HG03045 (cell line): ENCODE results near the gene AZU1.

Experiments used
- ATAC-seq: cut with Tn5 transposase; IDR thresholded peaks from one replicate; pipeline ENCODE4 v1.9.1; 2021; ENCODE audit warnings: mild to moderate bottlenecking, moderate library complexity; ENCODE audit not compliant: unreplicated experiment

The AZU1 gene

DNA sequence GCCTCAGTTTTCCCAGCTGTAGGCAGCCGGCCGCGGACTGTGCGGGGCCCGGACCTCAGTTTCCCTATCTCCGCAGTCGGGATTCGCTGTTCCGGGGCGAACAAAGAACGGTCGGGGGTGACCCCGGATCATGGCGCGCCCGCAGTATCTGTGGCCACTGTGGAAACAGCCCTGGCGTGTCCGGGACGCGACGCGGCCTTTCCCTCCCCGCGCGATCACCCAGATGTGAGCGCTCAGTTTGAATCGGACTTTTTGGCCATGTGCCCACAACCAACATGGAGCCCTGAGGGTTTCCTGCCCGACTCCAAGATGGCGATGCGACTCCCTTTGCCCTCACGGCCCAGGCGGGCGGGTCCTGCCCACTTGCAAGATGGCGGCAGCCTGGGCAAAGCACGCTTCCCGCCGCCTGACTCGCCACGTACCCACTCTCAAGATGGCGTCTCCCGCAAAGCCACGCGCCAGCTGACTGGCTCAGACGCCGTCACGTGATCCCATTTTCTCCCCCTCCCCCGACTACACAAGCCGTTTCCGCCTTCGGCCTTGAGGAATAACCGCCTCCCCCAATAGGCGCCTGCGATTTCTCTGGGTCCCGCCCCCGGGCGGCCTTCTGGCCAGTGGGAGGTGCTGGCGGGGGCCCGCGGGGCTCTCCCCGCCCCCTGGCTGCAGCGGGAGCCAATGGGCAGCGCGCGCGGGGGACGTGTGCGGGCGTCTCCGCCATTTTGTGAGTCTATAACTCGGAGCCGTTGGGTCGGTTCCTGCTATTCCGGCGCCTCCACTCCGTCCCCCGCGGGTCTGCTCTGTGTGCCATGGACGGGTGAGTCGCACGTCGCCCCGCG lies 30.7 kb upstream of the AZU1 start, which contains the start of gene PTBP1:
Gene PTBP1 (plus strand): TSS at position 761 of the 836 bp plus-strand sequence. CDS start 46 bp downstream, at position 807.
- ATAC-seq: peak; percentile 78

DNA sequence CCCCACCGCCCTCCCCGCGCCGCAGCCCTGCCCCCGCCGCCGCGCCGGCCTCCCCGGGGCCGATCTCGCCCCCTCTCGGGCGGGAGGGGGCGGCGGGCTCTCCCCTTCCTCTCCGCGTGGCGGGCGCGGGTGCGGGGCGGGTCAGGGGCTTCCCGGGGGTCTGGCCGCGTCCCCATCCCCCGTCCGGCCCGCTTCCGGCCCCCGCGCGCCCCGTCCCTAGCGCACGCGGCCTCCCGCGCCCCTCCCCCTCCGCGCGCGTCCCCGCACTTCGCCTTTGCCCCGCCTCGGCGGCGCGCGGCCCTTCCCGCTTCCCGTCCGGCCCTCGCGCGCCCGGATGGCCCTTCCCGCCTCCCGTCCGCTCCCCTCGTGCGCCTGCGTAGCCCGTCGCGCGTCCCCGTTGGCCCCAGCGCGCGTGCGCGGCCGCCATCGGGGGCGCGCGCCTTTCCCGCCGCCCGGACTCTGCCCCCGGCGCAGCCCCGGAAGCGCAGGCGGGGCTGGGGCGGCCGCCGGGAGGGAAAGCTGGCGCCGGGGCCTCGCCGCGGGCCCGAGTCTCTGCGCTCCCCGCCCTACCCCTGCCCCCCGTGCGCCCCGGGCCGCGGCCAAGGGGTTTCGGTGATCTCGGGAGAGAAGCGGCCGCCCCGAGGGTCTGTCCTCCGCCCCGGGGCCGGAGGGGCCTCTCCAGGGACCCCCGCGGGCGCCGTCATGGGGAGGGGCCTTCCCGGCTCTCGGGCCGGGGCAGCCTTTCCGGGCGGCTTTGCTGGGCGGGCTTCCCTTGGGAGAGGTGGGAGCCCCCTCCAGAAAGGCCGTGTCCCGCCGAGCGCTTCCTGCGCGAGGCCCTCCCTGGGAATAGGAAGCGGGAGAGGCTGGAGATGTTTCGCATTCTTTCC lies 29.9 kb upstream of the AZU1 start:
- ATAC-seq: peak; percentile 42

- ATAC-seq: no peak
These were observed 29.1 kb upstream of the AZU1 start for GRCh38 chr19:798415-799075.

GRCh38 chr19:799076-799881 lies 28.4 kb upstream of the AZU1 start:
- no peak for ATAC-seq

DNA sequence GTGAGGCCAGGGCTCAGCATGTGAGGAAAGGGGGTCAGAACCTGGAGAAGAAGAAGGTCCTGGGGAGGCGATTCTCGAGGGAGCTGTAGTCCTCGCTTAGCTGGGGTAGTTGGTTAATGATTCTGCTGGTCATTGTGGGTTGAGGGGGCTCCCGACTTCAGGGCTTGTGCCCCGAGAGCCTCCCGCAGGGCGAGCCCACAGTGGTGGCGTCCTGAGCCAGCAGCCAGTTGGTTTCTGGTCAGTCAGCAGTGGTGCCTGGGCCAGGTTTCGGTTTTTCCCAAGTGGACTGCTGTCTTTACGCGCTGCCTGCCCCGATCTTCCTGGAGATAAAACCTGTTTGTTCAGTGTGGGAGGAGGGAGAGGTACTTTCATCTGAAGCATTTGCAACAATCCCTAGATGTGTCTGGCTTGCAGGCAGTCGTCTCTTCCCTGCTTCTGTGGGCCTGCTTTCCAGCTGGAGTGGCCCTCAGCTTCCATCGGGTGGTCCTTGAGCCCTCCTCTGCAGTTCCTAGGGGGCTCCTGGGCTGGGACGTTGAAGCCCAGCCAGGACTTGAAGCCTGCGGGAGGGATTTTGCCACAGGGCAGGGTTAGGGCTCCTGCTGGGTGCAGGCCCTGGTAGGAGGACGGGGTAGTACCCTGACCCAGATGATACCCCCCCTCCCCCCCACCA lies 27.1 kb upstream of the AZU1 start:
- no peak for ATAC-seq

DNA sequence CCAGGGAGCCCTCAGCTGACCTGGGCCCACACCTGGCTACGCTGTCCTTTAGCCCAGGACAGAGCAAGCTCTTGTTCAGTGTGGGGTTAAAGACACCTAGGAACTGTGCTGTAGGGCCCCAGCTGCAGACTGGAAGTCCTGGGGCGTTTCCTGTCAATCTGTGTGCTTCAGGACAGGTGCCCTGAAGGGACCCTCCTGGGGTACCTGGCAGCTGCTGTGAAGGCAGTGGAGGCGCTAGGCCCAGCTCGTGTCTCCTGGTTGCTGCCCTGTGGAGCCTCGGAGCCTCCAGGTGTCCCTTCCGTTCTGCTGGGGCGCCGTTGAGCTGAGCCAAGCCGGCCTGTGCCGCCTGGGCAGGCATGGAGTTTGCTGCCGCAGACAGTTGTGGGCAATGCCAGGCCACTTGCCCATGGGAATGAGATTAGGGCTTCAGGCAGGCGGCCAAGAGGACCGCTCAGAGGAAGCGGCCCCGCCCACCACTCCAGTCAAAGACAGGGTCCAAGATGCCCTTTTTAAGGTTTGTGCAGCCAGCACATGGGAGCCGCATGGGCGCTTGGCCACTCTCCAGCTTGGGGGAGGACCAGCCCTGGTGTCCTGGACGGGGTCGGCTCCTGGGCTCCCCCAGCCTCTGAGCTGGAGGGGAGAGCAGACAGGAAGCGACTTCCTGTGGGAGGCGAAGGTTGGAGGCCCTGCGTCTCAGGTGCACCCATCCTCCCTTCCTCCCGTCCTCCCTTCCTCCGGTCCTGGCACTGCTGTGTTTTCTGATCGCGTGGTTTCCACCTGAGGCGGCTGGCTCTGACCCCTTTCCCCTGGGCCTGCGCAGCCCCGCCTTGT lies 26.4 kb upstream of the AZU1 start:
- ATAC-seq: no peak

GRCh38 chr19:801861-802497 lies 25.7 kb upstream of the AZU1 start:
- ATAC-seq: no peak

- no peak for ATAC-seq
These were observed 25.0 kb upstream of the AZU1 start for GRCh38 chr19:802498-803098.

- no peak for ATAC-seq
These were observed 24.5 kb upstream of the AZU1 start for GRCh38 chr19:803099-803561.

GRCh38 chr19:803686-804418 lies 23.8 kb upstream of the AZU1 start:
- ATAC-seq: no peak

DNA sequence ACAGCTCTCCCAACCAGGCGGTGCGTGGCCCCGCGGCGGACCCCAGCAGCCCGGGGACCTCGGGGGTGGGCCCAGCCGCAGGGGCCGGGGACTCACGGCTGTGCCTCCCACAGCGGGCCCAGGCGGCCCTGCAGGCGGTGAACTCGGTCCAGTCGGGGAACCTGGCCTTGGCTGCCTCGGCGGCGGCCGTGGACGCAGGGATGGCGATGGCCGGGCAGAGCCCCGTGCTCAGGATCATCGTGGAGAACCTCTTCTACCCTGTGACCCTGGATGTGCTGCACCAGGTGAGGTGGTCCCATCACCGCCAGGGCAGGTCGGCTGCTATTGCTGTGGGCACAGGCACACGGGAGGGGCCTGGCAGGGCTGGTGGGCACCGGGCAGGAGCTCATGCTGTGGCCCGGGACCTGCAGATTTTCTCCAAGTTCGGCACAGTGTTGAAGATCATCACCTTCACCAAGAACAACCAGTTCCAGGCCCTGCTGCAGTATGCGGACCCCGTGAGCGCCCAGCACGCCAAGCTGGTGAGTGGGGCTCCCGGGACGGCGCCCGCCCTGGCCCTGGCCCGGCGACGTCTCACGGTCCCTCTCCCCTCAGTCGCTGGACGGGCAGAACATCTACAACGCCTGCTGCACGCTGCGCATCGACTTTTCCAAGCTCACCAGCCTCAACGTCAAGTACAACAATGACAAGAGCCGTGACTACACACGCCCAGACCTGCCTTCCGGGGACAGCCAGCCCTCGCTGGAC lies 23.0 kb upstream of the AZU1 start:
- no peak for ATAC-seq

DNA sequence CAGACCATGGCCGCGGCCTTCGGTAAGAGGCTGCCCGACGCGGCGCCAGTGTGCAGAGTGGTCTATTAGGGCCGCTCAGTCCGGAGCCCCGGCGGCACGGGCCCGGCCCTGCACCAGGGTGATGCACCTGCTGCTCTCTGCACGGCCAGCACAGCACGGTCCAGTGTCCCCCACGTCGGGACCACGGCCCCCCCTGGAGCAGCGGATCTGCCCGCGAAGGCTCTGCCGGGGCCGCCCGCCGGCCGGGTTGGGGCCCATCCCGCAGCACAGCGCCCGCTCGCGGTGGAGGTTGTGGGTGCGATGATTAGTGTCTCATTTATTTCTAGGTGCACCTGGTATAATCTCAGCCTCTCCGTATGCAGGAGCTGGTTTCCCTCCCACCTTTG lies 22.5 kb upstream of the AZU1 start:
- no peak for ATAC-seq

DNA sequence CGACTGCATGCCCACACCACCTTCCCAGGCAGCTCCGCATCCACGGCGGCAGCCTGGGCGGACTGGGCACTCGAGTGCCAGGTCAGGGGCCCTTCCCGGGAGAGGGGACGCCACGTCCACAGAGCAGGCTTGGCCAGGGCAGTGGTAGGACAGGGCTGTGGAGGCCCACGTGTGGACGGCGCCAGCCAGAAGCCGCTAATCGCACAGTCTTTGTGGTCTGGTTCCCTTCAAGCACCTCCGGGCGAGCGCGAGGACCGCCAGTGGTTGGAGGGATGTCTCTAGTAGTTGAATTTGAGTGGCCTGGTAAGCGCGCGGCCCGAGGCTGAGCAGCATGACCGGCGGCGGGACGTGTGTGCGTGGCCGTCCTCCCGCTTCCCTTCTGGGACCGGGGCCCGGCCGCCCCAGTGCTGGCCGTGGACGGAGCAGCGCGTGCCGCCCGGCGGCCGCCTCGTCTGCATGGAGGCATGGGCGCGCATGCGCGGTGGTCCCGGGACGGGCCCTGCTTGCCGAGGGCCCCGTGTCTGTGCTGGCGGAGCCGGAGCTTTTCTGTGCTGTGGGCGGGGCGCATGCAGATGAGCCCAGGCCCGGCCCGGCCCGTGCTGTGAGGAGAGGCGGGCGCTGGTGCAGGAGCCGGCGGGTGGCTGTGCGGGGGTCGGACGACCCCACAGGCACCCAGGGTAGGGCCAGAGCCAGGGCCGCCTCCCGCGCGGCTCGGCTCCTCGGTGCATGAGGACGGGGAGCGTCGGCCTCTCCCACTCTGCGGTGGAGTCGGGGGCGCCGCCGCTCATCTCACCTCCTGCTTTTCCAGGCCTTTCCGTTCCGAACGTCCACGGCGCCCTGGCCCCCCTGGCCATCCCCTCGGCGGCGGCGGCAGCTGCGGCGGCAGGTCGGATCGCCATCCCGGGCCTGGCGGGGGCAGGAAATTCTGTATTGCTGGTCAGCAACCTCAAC lies 21.8 kb upstream of the AZU1 start:
- ATAC-seq: no peak

- ATAC-seq: no peak
These were observed 20.7 kb upstream of the AZU1 start for GRCh38 chr19:806815-807421.
